Loucy (cell line): ENCODE results near the gene PAFAH1B2.

Source experiments
- H2AFZ ChIP-seq: fragments of 200-600 bp; sonication (generic); 2 replicates; pipeline ENCODE4 v1.6.0; 2016; ENCODE audit warnings: antibody characterized with exemption, mild to moderate bottlenecking, low read length, moderate library complexity
- H3F3A ChIP-seq: fragments of 200-600 bp; 2 replicates; pipeline ENCODE4 v1.6.0; 2016; ENCODE audit warnings: antibody characterized with exemption, low read depth, mild to moderate bottlenecking
- H3K27me3 ChIP-seq: fragments of 200-600 bp; sonication (generic); 2 replicates; pipeline ENCODE4 v1.6.1; 2014; ENCODE audit warnings: low read length, mild to moderate bottlenecking; ENCODE audit not compliant: insufficient read depth, poor library complexity, severe bottlenecking
- H3K36me3 ChIP-seq: fragments of 200-600 bp; sonication (generic); 2 replicates; pipeline ENCODE4 v1.6.1; 2016; ENCODE audit warnings: low read length; ENCODE audit not compliant: insufficient read depth
- H3K4me1 ChIP-seq: fragments of 200-600 bp; sonication (generic); 2 replicates; pipeline ENCODE4 v1.5.1; 2014; ENCODE audit warnings: low read length, mild to moderate bottlenecking; ENCODE audit not compliant: insufficient read depth, poor library complexity, severe bottlenecking
- H3K4me2 ChIP-seq: fragments of 200-600 bp; sonication (generic); 2 replicates; pipeline ENCODE4 v1.6.0; 2014; ENCODE audit warnings: antibody characterized with exemption, low read length, low read depth, mild to moderate bottlenecking; ENCODE audit not compliant: poor library complexity, severe bottlenecking
- H3K4me3 ChIP-seq: fragments of 200-600 bp; sonication (generic); 2 replicates; pipeline ENCODE4 v1.5.1; 2014; ENCODE audit warnings: low read length, mild to moderate bottlenecking, mixed read lengths; ENCODE audit not compliant: poor library complexity, severe bottlenecking
- H3K79me2 ChIP-seq: fragments of 200-600 bp; sonication (generic); 2 replicates; pipeline ENCODE4 v1.6.1; 2014; ENCODE audit warnings: low read length; ENCODE audit not compliant: insufficient read depth
- H3K9ac ChIP-seq: fragments of 200-600 bp; sonication (generic); 2 replicates; pipeline ENCODE4 v1.6.0; 2014; ENCODE audit warnings: mild to moderate bottlenecking, low read depth, low read length, moderate library complexity; ENCODE audit not compliant: poor library complexity, severe bottlenecking
- H3K9me2 ChIP-seq: fragments of 200-600 bp; sonication (generic); replicated peaks from 2 replicates; pipeline ENCODE4 v1.6.1; 2016; ENCODE audit warnings: low read depth, low read length, mixed read lengths
- H3K9me3 ChIP-seq: fragments of 200-600 bp; sonication (generic); 2 replicates; pipeline ENCODE4 v1.6.1; 2014; ENCODE audit warnings: mild to moderate bottlenecking, antibody characterized with exemption, low read length, low read depth; ENCODE audit not compliant: insufficient read depth
- H4K20me1 ChIP-seq: fragments of 200-600 bp; sonication (generic); 2 replicates; pipeline ENCODE4 v1.6.0; 2014; ENCODE audit warnings: antibody characterized with exemption, low read length, mild to moderate bottlenecking; ENCODE audit not compliant: insufficient read depth, poor library complexity, severe bottlenecking
- EZH2phosphoT487 ChIP-seq: fragments of 200-600 bp; IDR thresholded peaks from 2 replicates; pipeline ENCODE4 v1.6.1; 2018; ENCODE audit warnings: antibody characterized with exemption, mild to moderate bottlenecking, moderate library complexity, borderline replicate concordance
- TF ChIP-seq, protein P1 (sequence below): fragments of 200-600 bp; sonication (generic); conservative IDR thresholded peaks from 2 replicates; pipeline ENCODE4 v1.5.1; 2014; ENCODE audit warnings: mild to moderate bottlenecking, antibody characterized with exemption, low read length

PAFAH1B2 gene

DNA sequence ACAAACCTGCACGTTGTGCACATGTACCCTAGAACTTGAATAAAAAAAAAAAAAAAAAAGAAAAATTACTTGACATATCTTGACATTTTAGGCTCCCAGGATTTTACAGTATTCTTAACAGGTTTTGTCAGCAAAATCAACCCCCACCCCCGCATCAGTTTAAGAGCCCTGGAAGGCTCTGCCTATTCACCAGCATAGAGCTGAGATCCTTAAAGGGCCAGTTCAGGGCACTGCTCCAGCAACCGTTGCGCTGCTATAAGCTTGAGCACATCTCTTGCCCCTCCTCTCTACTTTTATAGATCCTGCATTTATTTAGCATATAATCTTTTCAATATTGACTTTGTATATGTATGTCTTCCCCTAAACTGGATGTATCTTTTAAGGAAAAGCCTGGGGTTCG lies 697 bp upstream of the PAFAH1B2 start:
- H4K20me1 ChIP-seq = peaks cover 41% of the 10 kb centered on the region
- no peaks in the 10 kb centered on the region for H3K27me3 ChIP-seq

DNA sequence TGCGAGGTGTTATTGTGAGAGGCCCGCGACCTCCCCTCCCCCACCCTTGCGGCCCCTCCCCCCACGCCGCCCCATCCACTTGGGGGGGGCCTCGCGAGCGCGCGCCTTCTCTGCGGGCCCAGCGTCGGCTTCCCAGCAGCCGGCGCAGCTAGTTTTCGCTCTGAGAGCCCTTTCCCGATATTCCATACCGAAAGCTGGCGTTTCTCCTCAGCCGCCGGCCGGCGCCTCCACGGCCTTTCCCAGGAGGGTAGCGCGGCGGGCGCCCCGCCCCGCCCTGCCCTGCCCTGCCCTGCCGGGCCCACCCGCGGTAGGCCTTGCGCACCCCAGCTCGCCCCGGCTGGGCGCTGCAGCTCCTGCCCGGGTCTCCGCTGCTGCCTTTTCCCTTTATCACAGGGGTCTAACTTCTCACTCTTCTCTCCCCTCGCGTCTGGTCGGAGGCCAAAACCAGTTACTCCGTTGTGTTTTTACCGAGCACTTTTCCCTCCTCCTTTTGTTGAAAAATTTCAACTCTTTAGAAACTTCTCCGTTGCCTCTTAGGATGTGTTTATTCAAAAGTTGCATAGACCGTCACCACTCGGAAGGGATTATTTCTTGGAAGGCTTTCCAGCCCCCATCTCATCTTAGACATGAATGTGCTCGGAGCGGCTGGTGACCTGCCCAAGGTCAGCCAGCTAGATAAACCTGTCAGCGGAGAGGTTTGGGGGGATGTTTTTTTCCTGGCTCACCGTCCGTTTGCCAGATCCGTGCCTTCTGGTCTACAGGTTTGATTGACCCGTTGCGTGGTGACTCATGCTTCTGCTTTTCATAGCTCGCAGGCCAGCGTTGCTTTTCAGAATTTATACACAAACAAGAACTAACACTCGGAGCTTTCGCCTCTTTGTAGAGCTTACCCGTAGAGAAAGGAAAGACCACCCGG lies 648 bp downstream of the PAFAH1B2 start:
- H3K9ac ChIP-seq = peak overlapping the region; percentile 86
- no peaks in the 10 kb centered on the region for H3K27me3 ChIP-seq
- H3K4me1 ChIP-seq = peaks cover 32% of the 10 kb centered on the region
- no peaks in the 10 kb centered on the region for H3F3A ChIP-seq
- peak overlapping the region; percentile 89 for H3K4me3 ChIP-seq
- H3K4me2 ChIP-seq = peak overlapping the region; percentile 83
- peaks cover 56% of the 10 kb centered on the region for H3K79me2 ChIP-seq
- H2AFZ ChIP-seq = peak overlapping the region; percentile 95
- H3K9me2 ChIP-seq = no peaks in the 10 kb centered on the region
- H3K36me3 ChIP-seq = 0 out of 2 replicates have a peak, but pooled peaks cover 6% of the 10 kb centered on the region
- H3K9me3 ChIP-seq = no peaks in the 10 kb centered on the region
- TF ChIP-seq EZH2phosphoT487 = no peak
- TF ChIP-seq, protein P1, sequence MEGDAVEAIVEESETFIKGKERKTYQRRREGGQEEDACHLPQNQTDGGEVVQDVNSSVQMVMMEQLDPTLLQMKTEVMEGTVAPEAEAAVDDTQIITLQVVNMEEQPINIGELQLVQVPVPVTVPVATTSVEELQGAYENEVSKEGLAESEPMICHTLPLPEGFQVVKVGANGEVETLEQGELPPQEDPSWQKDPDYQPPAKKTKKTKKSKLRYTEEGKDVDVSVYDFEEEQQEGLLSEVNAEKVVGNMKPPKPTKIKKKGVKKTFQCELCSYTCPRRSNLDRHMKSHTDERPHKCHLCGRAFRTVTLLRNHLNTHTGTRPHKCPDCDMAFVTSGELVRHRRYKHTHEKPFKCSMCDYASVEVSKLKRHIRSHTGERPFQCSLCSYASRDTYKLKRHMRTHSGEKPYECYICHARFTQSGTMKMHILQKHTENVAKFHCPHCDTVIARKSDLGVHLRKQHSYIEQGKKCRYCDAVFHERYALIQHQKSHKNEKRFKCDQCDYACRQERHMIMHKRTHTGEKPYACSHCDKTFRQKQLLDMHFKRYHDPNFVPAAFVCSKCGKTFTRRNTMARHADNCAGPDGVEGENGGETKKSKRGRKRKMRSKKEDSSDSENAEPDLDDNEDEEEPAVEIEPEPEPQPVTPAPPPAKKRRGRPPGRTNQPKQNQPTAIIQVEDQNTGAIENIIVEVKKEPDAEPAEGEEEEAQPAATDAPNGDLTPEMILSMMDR = no peak
- peaks cover 54% of the 10 kb centered on the region for H4K20me1 ChIP-seq

More for the DNA sequence above, 697 bp upstream of the PAFAH1B2 start:
- no peaks in the 10 kb centered on the region for H3F3A ChIP-seq
- H3K4me2 ChIP-seq = peak overlapping the region; percentile 97
- H3K4me3 ChIP-seq = peak overlapping the region; percentile 89
- TF ChIP-seq, protein P1 = no peak
- no peak for TF ChIP-seq EZH2phosphoT487
- H3K9ac ChIP-seq = peak overlapping the region; percentile 86
- 0 out of 2 replicates have a peak, but pooled peaks cover 6% of the 10 kb centered on the region for H3K36me3 ChIP-seq
- H2AFZ ChIP-seq = peak overlapping the region; percentile 95
- no peaks in the 10 kb centered on the region for H3K9me3 ChIP-seq
- peaks cover 30% of the 10 kb centered on the region for H3K4me1 ChIP-seq
- H3K9me2 ChIP-seq = no peaks in the 10 kb centered on the region
- H3K79me2 ChIP-seq = peaks cover 42% of the 10 kb centered on the region

DNA sequence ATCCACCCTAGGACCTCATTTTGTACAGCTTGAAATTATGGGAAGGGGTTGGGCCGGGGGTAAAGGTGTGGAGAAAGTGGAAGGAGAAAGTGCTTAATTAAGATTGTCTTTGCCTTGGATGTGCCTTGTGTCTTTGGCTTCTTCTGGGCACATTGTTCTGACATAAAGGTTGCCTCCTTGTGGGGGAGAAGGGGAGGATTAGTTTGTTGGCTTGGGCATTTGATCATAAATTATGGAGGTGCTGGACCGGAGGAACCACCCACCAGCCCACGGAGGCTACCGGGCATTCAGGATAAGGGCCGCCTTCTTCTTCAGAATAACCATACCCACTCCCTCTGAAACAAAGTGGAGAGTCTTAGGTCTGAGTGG lies 1.3 kb downstream of the PAFAH1B2 start:
- H3K4me2 ChIP-seq = peak overlapping the region; percentile 83
- peaks cover 62% of the 10 kb centered on the region for H3K79me2 ChIP-seq
- no peaks in the 10 kb centered on the region for H3K9me3 ChIP-seq
- peaks cover 38% of the 10 kb centered on the region for H3K4me1 ChIP-seq
- TF ChIP-seq, protein P1 = peak; percentile 48
- no peak for TF ChIP-seq EZH2phosphoT487
- H4K20me1 ChIP-seq = peaks cover 60% of the 10 kb centered on the region
- H3K9ac ChIP-seq = peak overlapping the region; percentile 86
- H2AFZ ChIP-seq = no peak overlapping the region
- H3F3A ChIP-seq = no peaks in the 10 kb centered on the region
- no peaks in the 10 kb centered on the region for H3K9me2 ChIP-seq
- no peaks in the 10 kb centered on the region for H3K27me3 ChIP-seq
- H3K36me3 ChIP-seq = 0 out of 2 replicates have a peak, but pooled peaks cover 6% of the 10 kb centered on the region
- H3K4me3 ChIP-seq = peak overlapping the region; percentile 89
